Measurements from ENCODE around the gene FAXDC2.
"Not testable (repeated sequence)": the region's sequence is repeated elsewhere in the genome, so short reads cannot be mapped to it uniquely, and the experiment has no call there.

FAXDC2 gene

GRCh38 chr5:154860765-154861164 is 10.4 kb upstream of the FAXDC2 start:
- DNase-seq = peak in 1 of 2 donors; percentile 4

- DNase-seq = peak in 1 of 2 donors; percentile 6
These were observed 9.7 kb upstream of the FAXDC2 start for GRCh38 chr5:154860123-154860522.

GRCh38 chr5:154858972-154859871 is 8.8 kb upstream of the FAXDC2 start:
- peak in 1 of 2 donors; percentile 33 for DNase-seq

GRCh38 chr5:154858297-154858971 is 8.0 kb upstream of the FAXDC2 start, which contains the start of gene CNOT8:
Gene CNOT8 (plus strand): TSS chr5:154858627. CDS start chr5:154863279, 4,652 bp downstream.
- peak; percentile 97 for DNase-seq

GRCh38 chr5:154857530-154858296 is 7.3 kb upstream of the FAXDC2 start:
- peak; percentile 92 to 94 for DNase-seq

- DNase-seq = no peak
These were observed 948 bp upstream of the FAXDC2 start for GRCh38 chr5:154851351-154851750.

- DNase-seq = no peak
These were observed 607 bp downstream of the FAXDC2 start for GRCh38 chr5:154849791-154850201.

- DNase-seq = no peak
These were observed 1.1 kb downstream of the FAXDC2 start for GRCh38 chr5:154849264-154849785.

GRCh38 chr5:154844809-154845208 is 5.6 kb downstream of the FAXDC2 start:
- no peak for DNase-seq

GRCh38 chr5:154842689-154843530 is 7.5 kb downstream of the FAXDC2 start:
- DNase-seq = no peak

- no peak for DNase-seq
These were observed 9.1 kb downstream of the FAXDC2 start for GRCh38 chr5:154841273-154841661.

- no peak for DNase-seq
These were observed 9.7 kb downstream of the FAXDC2 start for GRCh38 chr5:154840435-154841272.

- DNase-seq = no peak
These were observed 13.1 kb downstream of the FAXDC2 start for GRCh38 chr5:154837009-154837901.

GRCh38 chr5:154836225-154836624 is 14.2 kb downstream of the FAXDC2 start:
- no peak for DNase-seq

GRCh38 chr5:154835701-154836052 is 14.7 kb downstream of the FAXDC2 start:
- not testable (repeated sequence) for DNase-seq

GRCh38 chr5:154834053-154834452 is 16.4 kb downstream of the FAXDC2 start:
- no peak for DNase-seq

- DNase-seq = not testable (repeated sequence)
These were observed 17.6 kb downstream of the FAXDC2 start for GRCh38 chr5:154832804-154833203.

GRCh38 chr5:154831451-154831850 is 19.0 kb downstream of the FAXDC2 start:
- DNase-seq = no peak

GRCh38 chr5:154830596-154830995 is 19.8 kb downstream of the FAXDC2 start:
- DNase-seq = no peak

GRCh38 chr5:154830219-154830595 is 20.2 kb downstream of the FAXDC2 start:
- no peak for DNase-seq

All from CD4-positive, alpha-beta T cell treated with Interleukin-1 beta for 1 hour (primary cell).